Measurements from ENCODE around the gene CCN5. TPM values are rescaled to one million over a fixed set of nuclear protein-coding genes. Genes with fewer than 3 reads are reported as not detected.

Gene CCN5
- total and polyA plus RNA-seq, 8 donors: 0.29 to 20.8 (median 0.48) TPM

DNA sequence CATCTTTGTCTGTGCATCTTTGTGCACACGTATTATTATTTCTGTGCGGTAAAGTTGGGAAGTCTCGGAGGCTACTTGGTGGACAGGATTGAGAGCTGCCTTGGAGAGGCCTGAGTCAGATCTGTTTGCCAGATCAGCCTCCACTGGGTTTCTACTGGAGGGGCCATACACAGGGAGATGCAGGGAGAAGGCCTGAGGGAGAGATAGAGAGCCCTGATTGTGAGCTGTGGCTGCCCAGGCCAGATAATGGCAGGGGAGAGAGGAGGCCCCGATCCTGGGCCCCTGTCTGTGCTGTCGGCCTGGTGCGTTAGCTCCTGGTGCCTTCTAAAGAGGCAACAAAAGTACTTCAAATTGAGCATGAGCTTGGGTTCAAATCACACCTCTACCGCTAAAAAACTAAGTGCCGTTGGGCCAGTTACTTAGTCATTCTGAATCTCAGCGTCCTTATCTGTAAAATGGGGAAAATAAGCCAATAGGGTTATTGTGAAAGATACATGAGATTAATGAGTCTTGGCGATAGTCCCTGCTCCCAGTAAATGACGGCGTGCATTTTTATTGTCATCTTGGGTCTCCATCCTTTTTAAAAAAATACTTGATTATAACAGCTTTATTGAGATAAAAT is 36.1 kb upstream of the CCN5 start:
- Histone ChIP-seq H3K27me3 (no peaks in the 10 kb centered on the region), H3K9me3 (no peaks in the 10 kb centered on the region), H3K4me3 (no peak overlapping the region), H3K27ac (no peak overlapping the region), H3K4me1 (no peaks in the 10 kb centered on the region), H3K36me3 (no peaks in the 10 kb centered on the region)
- TF ChIP-seq, protein P1, sequence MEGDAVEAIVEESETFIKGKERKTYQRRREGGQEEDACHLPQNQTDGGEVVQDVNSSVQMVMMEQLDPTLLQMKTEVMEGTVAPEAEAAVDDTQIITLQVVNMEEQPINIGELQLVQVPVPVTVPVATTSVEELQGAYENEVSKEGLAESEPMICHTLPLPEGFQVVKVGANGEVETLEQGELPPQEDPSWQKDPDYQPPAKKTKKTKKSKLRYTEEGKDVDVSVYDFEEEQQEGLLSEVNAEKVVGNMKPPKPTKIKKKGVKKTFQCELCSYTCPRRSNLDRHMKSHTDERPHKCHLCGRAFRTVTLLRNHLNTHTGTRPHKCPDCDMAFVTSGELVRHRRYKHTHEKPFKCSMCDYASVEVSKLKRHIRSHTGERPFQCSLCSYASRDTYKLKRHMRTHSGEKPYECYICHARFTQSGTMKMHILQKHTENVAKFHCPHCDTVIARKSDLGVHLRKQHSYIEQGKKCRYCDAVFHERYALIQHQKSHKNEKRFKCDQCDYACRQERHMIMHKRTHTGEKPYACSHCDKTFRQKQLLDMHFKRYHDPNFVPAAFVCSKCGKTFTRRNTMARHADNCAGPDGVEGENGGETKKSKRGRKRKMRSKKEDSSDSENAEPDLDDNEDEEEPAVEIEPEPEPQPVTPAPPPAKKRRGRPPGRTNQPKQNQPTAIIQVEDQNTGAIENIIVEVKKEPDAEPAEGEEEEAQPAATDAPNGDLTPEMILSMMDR (IDR thresholded peaks at IDR 0.05): no peak
- ATAC-seq: no peak
- no peak for DNase-seq
- intact Hi-C loops (cut with DNase I): no loop called here

- peaks cover 0 to 9% of the 10 kb centered on the region in 2 donors for H3K4me1 ChIP-seq
- intact Hi-C loops (cut with DNase I): loop anchor here in 1 of 2 donors (5.0 kb wide), 1 partner anchor 185 kb away; no protein-coding TSS in a partner anchor
- TF ChIP-seq, protein P1 (IDR thresholded peaks at IDR 0.05): no peak
- H3K27ac ChIP-seq: no peak overlapping the region
- no peak for DNase-seq
- H3K9me3 ChIP-seq: no peaks in the 10 kb centered on the region
- H3K27me3 ChIP-seq: no peaks in the 10 kb centered on the region
- no peaks in the 10 kb centered on the region for H3K36me3 ChIP-seq
- ATAC-seq: no peak
- no peak overlapping the region for H3K4me3 ChIP-seq
Observed at GRCh38 chr20:44681796-44682566, 33.2 kb upstream of the CCN5 start.

- Histone ChIP-seq H3K9me3 (no peaks in the 10 kb centered on the region), H3K36me3 (no peaks in the 10 kb centered on the region), H3K4me3 (no peak overlapping the region), H3K27ac (no peak overlapping the region), H3K27me3 (no peaks in the 10 kb centered on the region), H3K4me1 (peaks cover 0 to 9% of the 10 kb centered on the region in 2 donors)
- intact Hi-C loops (cut with DNase I): loop anchor here in 1 of 2 donors (2.0 to 5.0 kb wide), 2 partner anchors 51 to 184 kb away; no protein-coding TSS in a partner anchor
- peak in 1 of 4 donors; percentile 64 for DNase-seq
- peak; percentile 71 for ATAC-seq
- TF ChIP-seq, protein P1 (IDR thresholded peaks at IDR 0.05): peak; percentile 32 to 64
Observed at GRCh38 chr20:44683263-44684046, 31.7 kb upstream of the CCN5 start.

GRCh38 chr20:44684047-44684967 is 30.9 kb upstream of the CCN5 start:
- Histone ChIP-seq H3K36me3 (no peaks in the 10 kb centered on the region), H3K4me3 (no peak overlapping the region), H3K27me3 (no peaks in the 10 kb centered on the region), H3K4me1 (peaks cover 0 to 9% of the 10 kb centered on the region in 2 donors), H3K27ac (no peak overlapping the region), H3K9me3 (no peaks in the 10 kb centered on the region)
- TF ChIP-seq, protein P1 (IDR thresholded peaks at IDR 0.05): no peak
- ATAC-seq (peak; percentile 71), DNase-seq (no peak)
- intact Hi-C loops (cut with DNase I): loop anchor here in 1 of 2 donors (2.0 to 5.0 kb wide), 2 partner anchors 50 to 183 kb away; no protein-coding TSS in a partner anchor
